HepG2 (cell line): ENCODE results near the gene JMJD8. TPM values are rescaled to one million over a fixed set of nuclear protein-coding genes. Genes with fewer than 3 reads are reported as not detected.

Experiments
- FOSL2 ChIP-seq: sonication (generic); formaldehyde crosslinking; IDR thresholded peaks from 2 replicates; pipeline ENCODE4 v1.4.0; 2020; ENCODE audit warnings: missing genetic modification reagents
- FOXK1 ChIP-seq: sonication (generic); formaldehyde crosslinking; IDR thresholded peaks from 2 replicates; pipeline ENCODE4 v1.4.0; 2020; ENCODE audit warnings: low read depth, missing genetic modification reagents, borderline replicate concordance
- HDAC1 ChIP-seq: sonication (generic); formaldehyde crosslinking; IDR thresholded peaks from 2 replicates; pipeline ENCODE4 v1.5.1; 2020; ENCODE audit warnings: mild to moderate bottlenecking, missing genetic modification reagents
- LRRFIP1 ChIP-seq: sonication (generic); formaldehyde crosslinking; conservative IDR thresholded peaks from 2 replicates; pipeline ENCODE4 v1.4.0; 2020; ENCODE audit warnings: missing genetic modification reagents
- RAD21 ChIP-seq: fragments of 450-650 bp; formaldehyde crosslinking; IDR thresholded peaks from 2 replicates; pipeline ENCODE4 v1.5.0; 2020; ENCODE audit warnings: mild to moderate bottlenecking
- REST ChIP-seq, 2 experiments: IDR thresholded peaks; 2 replicates each; pipeline ENCODE4 v1.6.1; 2011 to 2012; ENCODE audit warnings: low read length in 2 of 2, borderline replicate concordance in 1 of 2, low read depth in 1 of 2, mild to moderate bottlenecking in 1 of 2, moderate library complexity in 1 of 2
- SRY ChIP-seq: sonication (generic); formaldehyde crosslinking; IDR thresholded peaks from 2 replicates; pipeline ENCODE4 v1.8.0; 2022; ENCODE audit warnings: mild to moderate bottlenecking, missing genetic modification reagents
- STAG1 ChIP-seq: sonication (generic); formaldehyde crosslinking; IDR thresholded peaks from 2 replicates; pipeline ENCODE4 v1.4.0; 2020; ENCODE audit warnings: missing genetic modification reagents
- ZNF180 ChIP-seq: sonication (generic); formaldehyde crosslinking; IDR thresholded peaks from 2 replicates; pipeline ENCODE4 v1.4.0; 2020; ENCODE audit warnings: low read depth, missing genetic modification reagents, borderline replicate concordance
- ZNF350 ChIP-seq: sonication (generic); formaldehyde crosslinking; IDR thresholded peaks from 2 replicates; pipeline ENCODE4 v1.4.0; 2020; ENCODE audit warnings: mild to moderate bottlenecking, low read depth, missing genetic modification reagents, borderline replicate concordance
- ZNF577 ChIP-seq: sonication (generic); formaldehyde crosslinking; IDR thresholded peaks from 2 replicates; pipeline ENCODE4 v1.4.0; 2020; ENCODE audit warnings: mild to moderate bottlenecking, low read depth, missing genetic modification reagents, borderline replicate concordance
- ZNF761 ChIP-seq: sonication (generic); formaldehyde crosslinking; conservative IDR thresholded peaks from 2 replicates; pipeline ENCODE4 v1.4.0; 2020; ENCODE audit warnings: mild to moderate bottlenecking, missing genetic modification reagents
- polyA plus RNA-seq, 8 experiments: library from polyadenylated mRNA; depleted of rRNA in 3 of 8; stranded (reverse) in 7 of 8; unstranded in 1 of 8; fragments of >200 nt; fragmentation: Illumina TruSeq in 4 of 8; extraction: Trizol in 4 of 8; gene quantifications; 2 replicates each; pipeline versions ENCODE4 v1.2.1 to v1.2.3, GENCODE V29; 2011 to 2016; ENCODE audit warnings: low read depth in 4 of 8, missing spikeins in 1 of 8, mixed read lengths in 1 of 8; ENCODE audit not compliant: insufficient read depth in 1 of 8
- total RNA-seq, 5 experiments: library from RNA; depleted of rRNA; stranded (reverse); fragments of >200 nt; fragmentation: Illumina TruSeq; extraction: Trizol; gene quantifications; 2 replicates each; pipeline ENCODE4 v1.2.3, GENCODE V29; 2016; ENCODE audit warnings: low read depth in 1 of 5
- TF ChIP-seq, protein P1 (sequence below): sonication (generic); formaldehyde crosslinking; IDR thresholded peaks from 2 replicates; pipeline ENCODE4 v1.4.0; 2020; ENCODE audit warnings: mild to moderate bottlenecking, missing genetic modification reagents
- TF ChIP-seq, protein P2 (sequence below): sonication (generic); formaldehyde crosslinking; IDR thresholded peaks from 2 replicates; pipeline ENCODE4 v1.9.0; 2021; ENCODE audit warnings: missing genetic modification reagents, borderline replicate concordance
- TF ChIP-seq, protein P3 (sequence below): sonication (generic); formaldehyde crosslinking; IDR thresholded peaks from 2 replicates; pipeline ENCODE4 v1.8.0; 2022; ENCODE audit warnings: missing genetic modification reagents, mild to moderate bottlenecking, moderate library complexity, borderline replicate concordance

JMJD8 gene
- total and polyA plus RNA-seq, 2 of the 13 experiments (the other 11 are each of a cell fraction or from before 2014, with no cell fraction given) = 2.6 to 11.8 TPM

DNA sequence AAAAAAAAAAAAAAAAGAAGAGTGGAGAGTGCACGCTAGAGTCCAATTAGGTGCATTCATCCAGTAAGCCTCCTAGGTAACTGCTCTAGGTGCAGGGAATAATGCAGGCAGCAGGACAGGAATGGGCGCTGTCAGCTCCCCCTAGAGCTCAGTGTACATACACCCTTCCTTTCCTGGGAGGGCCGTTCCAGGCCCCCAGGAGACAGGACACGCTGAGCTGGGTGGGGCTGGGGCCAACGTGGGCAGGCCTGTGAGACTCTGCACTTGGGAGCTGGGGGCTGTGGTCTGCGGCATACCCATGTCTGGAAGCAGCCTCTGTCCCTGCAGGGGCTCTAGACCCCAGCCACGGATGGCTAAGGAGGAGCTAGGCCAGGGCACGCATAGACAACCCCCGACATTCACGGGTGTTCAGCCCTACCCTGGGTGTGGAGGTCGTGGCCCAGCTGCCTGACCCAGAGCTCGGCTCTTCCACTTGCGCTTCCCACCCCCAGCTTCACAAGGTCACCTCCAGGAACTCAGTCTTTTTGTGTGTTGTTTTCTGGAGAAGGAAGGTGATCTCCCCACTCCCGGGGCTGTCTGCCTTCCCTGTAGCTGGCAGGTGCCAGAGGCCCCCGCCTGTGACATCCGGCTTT, 35.8 kb upstream of the JMJD8 start (continued):
- TF ChIP-seq LRRFIP1 (CRISPR knock-in tag) (no peak), ZNF350 (CRISPR knock-in tag) (peak; percentile 34; the same call in 1 of the 2 replicates), ZNF180 (CRISPR knock-in tag) (no peak), HDAC1 (no peak), RAD21 (peak; percentile 45; the same call in 1 of the 2 replicates), ZNF761 (no peak), FOXK1 (CRISPR knock-in tag) (no peak), REST (IDR thresholded peaks at IDR 0.05; ENCODE audit: borderline replicate concordance in 1 of 2, low read depth in 1 of 2, low read length in 2 of 2) (no peak), STAG1 (CRISPR knock-in tag) (0 out of 2 replicates have a peak, but pooled peaks have one; percentile 17), ZNF577 (CRISPR knock-in tag) (no peak), SRY (no peak), FOSL2 (CRISPR knock-in tag) (no peak)
- TF ChIP-seq, protein P1, sequence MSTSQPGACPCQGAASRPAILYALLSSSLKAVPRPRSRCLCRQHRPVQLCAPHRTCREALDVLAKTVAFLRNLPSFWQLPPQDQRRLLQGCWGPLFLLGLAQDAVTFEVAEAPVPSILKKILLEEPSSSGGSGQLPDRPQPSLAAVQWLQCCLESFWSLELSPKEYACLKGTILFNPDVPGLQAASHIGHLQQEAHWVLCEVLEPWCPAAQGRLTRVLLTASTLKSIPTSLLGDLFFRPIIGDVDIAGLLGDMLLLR (CRISPR knock-in tag) = no peak
- TF ChIP-seq, protein P2, sequence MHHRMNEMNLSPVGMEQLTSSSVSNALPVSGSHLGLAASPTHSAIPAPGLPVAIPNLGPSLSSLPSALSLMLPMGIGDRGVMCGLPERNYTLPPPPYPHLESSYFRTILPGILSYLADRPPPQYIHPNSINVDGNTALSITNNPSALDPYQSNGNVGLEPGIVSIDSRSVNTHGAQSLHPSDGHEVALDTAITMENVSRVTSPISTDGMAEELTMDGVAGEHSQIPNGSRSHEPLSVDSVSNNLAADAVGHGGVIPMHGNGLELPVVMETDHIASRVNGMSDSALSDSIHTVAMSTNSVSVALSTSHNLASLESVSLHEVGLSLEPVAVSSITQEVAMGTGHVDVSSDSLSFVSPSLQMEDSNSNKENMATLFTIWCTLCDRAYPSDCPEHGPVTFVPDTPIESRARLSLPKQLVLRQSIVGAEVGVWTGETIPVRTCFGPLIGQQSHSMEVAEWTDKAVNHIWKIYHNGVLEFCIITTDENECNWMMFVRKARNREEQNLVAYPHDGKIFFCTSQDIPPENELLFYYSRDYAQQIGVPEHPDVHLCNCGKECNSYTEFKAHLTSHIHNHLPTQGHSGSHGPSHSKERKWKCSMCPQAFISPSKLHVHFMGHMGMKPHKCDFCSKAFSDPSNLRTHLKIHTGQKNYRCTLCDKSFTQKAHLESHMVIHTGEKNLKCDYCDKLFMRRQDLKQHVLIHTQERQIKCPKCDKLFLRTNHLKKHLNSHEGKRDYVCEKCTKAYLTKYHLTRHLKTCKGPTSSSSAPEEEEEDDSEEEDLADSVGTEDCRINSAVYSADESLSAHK (CRISPR knock-in tag) = no peak
- TF ChIP-seq, protein P3, sequence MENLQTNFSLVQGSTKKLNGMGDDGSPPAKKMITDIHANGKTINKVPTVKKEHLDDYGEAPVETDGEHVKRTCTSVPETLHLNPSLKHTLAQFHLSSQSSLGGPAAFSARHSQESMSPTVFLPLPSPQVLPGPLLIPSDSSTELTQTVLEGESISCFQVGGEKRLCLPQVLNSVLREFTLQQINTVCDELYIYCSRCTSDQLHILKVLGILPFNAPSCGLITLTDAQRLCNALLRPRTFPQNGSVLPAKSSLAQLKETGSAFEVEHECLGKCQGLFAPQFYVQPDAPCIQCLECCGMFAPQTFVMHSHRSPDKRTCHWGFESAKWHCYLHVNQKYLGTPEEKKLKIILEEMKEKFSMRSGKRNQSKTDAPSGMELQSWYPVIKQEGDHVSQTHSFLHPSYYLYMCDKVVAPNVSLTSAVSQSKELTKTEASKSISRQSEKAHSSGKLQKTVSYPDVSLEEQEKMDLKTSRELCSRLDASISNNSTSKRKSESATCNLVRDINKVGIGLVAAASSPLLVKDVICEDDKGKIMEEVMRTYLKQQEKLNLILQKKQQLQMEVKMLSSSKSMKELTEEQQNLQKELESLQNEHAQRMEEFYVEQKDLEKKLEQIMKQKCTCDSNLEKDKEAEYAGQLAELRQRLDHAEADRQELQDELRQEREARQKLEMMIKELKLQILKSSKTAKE (CRISPR knock-in tag) = no peak
